ENCODE results near the gene ADARB1.

ADARB1 gene

DNA sequence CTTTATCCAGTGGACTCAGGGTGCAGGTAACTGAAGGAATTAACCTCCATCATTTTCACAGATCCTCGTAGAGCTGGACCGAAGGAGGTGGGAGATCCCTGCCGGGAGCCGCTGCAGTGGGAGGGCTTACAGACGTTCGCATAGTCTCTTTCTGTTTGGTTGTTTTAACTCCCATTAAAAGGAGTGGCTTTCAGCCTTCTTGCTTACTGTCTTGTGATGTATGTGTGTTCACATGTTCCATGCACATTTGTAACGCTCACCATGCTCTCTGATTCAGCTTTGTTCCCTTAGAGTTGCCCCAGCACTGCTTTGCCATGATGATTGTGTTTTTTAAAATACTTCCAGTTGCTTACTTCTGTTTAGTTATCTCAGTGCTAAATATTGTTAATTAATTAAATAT, 85.8 kb downstream of the ADARB1 start:
- FAIRE-seq (no peak), DNase-seq (ENCODE audit: insufficient read length, low spot score) (no peak)
- TF ChIP-seq, protein P1, sequence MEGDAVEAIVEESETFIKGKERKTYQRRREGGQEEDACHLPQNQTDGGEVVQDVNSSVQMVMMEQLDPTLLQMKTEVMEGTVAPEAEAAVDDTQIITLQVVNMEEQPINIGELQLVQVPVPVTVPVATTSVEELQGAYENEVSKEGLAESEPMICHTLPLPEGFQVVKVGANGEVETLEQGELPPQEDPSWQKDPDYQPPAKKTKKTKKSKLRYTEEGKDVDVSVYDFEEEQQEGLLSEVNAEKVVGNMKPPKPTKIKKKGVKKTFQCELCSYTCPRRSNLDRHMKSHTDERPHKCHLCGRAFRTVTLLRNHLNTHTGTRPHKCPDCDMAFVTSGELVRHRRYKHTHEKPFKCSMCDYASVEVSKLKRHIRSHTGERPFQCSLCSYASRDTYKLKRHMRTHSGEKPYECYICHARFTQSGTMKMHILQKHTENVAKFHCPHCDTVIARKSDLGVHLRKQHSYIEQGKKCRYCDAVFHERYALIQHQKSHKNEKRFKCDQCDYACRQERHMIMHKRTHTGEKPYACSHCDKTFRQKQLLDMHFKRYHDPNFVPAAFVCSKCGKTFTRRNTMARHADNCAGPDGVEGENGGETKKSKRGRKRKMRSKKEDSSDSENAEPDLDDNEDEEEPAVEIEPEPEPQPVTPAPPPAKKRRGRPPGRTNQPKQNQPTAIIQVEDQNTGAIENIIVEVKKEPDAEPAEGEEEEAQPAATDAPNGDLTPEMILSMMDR (IDR thresholded peaks at IDR 0.05; ENCODE audit: insufficient read depth, missing control alignments), result no peak

DNA sequence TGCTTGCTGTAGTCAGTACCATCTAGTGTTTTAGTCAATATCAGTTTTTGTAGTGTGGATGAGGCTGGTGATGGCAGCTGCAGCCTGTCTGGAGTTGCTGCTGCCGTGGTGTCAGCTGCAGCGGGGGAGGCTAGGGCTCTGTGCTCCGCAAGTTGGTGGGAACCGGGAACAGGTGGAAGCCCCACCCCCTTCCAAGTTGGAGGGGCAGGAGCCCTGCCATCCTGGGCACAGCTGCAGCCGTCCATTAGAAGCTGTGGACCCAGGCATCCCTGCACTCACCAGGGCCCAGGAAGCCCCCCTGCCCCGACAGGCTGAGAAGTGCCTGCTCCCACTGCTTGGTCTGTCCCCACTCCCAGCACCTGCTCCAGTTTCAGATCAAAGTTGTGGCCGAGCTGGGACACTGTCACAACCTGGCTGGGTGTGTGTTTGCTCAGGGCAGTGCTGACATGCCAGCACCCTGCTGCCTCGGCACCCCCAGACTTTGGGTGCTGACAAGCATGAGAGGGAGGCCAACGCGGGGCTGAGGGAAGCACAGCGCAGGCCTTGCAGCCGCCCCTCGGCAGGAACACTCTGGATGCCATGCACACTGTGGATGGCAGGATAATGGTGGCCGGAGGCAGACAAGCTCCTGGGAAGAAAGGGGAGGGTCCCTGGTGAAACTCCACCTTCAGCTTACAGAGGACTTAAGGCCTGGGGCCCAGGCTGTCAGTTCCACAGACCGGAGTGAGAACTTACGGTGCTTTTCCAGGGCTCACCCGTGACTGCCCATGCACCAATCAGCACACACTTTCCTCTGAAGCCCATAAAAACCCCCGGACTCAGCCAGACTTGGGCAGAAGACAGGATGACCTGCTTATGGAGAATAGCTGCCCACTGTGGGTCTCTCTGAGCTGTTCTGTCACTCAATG, 86.9 kb downstream of the ADARB1 start:
- DNase-seq (ENCODE audit: insufficient read length, low spot score) (no peak), FAIRE-seq (no peak)

DNA sequence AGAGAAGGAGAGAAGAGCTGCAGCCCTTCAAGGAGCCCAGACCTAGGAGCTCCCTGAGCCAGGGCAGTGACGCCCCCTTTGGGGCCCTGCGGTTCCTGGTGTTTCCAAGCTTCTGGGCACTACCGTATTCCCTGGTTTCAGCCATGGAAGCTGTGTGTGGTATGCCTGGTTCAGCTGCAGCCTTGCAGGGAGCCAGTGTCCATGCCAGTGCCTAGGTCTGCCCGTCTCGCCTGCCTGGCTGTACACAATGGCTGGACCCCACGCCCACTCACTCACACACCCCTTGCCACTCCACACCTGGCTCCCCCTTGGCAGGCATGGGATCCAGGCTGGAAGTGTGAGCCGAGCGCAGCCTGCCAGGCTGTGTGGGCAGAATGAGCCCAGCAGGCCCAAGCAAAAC, 87.7 kb downstream of the ADARB1 start:
- FAIRE-seq (no peak), DNase-seq (ENCODE audit: insufficient read length, low spot score) (no peak)
- TF ChIP-seq, protein P1 (IDR thresholded peaks at IDR 0.05; ENCODE audit: insufficient read depth, missing control alignments), result no peak

More for the DNA sequence above, 86.9 kb downstream of the ADARB1 start:
- TF ChIP-seq, protein P1 (IDR thresholded peaks at IDR 0.05; ENCODE audit: insufficient read depth, missing control alignments), result no peak

DNA sequence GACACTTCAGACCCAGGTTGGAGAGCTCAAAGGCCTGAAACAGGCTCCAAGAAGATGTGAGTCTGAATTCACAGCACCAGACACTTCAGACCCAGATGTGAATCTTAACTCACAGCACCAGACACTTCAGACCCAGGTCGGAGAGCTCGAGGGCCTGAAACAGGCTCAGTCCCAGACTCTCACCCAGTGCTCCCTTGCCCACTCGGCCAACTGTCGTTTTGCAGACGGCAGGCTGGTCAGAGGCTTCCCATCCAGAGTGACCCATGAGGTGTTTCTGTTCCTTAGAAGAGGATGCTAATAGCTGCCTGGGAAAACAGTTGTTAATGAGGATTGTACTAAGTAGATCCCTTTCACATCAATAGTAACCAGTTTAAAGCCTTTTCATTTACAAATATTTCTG, 88.4 kb downstream of the ADARB1 start:
- FAIRE-seq, result no peak
- TF ChIP-seq, protein P1 (IDR thresholded peaks at IDR 0.05; ENCODE audit: insufficient read depth, missing control alignments), result no peak
- no peak for DNase-seq (ENCODE audit: insufficient read length, low spot score)

DNA sequence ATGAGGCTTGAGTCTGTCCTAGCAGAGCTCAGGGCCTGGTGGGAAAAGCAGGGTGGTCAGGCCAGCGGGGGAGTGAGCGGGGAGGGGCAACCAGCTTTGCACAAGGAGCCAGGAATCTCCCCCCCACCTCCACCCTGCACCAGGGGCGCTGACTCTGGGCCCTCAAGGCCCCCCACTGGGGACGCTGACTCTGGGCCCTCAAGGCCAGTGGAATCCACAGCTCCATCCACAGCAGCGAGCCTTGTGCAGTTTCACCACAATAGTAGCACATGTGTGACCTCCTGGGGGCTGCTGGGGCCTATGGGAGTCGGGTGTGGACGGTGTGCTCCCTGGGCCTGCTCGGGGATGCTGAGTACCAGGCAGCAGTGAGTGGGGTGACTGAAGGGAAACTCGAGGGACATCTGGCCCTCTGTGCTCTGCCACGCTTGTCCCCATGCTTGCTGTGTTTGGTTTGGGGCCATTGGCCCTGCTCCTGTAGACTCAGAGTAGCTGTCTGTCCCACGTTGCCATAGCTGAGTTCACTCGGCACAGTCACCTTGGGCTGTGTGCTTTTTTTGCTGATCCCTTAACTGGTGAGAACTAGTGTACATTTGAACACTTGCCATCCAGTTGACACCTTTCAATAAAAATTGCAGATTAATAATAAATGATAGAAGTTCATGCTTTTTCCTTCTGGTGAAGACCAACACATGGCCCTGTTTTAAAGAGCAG, 89.2 kb downstream of the ADARB1 start:
- no peak for FAIRE-seq
- TF ChIP-seq, protein P1 (IDR thresholded peaks at IDR 0.05; ENCODE audit: insufficient read depth, missing control alignments), result no peak

DNA sequence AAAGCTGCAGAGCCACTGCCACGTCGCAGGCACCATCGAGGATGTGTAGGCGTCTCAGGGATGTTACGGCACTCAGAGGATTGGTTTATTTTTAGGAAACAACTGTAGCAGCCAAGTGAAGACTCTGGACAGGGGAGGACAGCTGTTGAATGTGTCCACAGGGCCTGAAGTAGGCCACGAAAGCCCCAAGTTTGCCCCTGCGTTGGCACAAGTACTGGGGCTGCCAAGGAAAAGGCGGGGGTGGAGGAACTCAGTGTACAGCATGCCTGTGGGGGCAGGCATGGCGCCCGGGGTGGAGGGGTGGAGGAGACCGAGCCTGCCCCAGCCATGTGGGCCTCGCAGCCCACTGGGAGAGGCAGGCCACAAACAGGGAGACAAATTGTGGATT, 89.7 kb downstream of the ADARB1 start:
- TF ChIP-seq, protein P1 (IDR thresholded peaks at IDR 0.05; ENCODE audit: insufficient read depth, missing control alignments), result no peak
- DNase-seq (ENCODE audit: insufficient read length, low spot score), result no peak
- no peak for FAIRE-seq

More for the DNA sequence above, 89.2 kb downstream of the ADARB1 start:
- DNase-seq (ENCODE audit: insufficient read length, low spot score), result no peak
